ENCODE data around the gene BCAS3.

- TF ChIP-seq CTCF (conservative IDR thresholded peaks at IDR 0.05; ENCODE audit: low read depth, low read length) (no peak), EZH2 (IDR thresholded peaks at IDR 0.05; ENCODE audit: borderline replicate concordance, low read depth, low read length, poor library complexity, severe bottlenecking) (no peak)
These were observed 742.4 kb downstream of the BCAS3 start for GRCh38 chr17:61420052-61420451.

Measured in A673 (cell line).